ENCODE data around the gene USP10. TPM values are rescaled to one million over a fixed set of nuclear protein-coding genes. Genes with fewer than 3 reads are reported as not detected.
A peak's percentile ranks its signal among the peaks of the same experiment; 100 is the strongest.
"Not testable (repeated sequence)": the region's sequence is repeated elsewhere in the genome, so short reads cannot be mapped to it uniquely, and the experiment has no call there.

Gene USP10
- polyA plus RNA-seq, 3 donors = 124 to 133 (median 132) TPM

GRCh38 chr16:84724606-84725309 is 25.0 kb downstream of the USP10 start:
- no peak for DNase-seq (ENCODE audit: low read depth in 3 of 3, low spot score in 2 of 3)

- no peak for DNase-seq (ENCODE audit: low read depth in 3 of 3, low spot score in 2 of 3)
These were observed 25.8 kb downstream of the USP10 start for GRCh38 chr16:84725481-84726078.

- peak in 2 of 3 donors; percentile 72 for DNase-seq (ENCODE audit: low read depth in 3 of 3, low spot score in 2 of 3)
These were observed 26.4 kb downstream of the USP10 start for GRCh38 chr16:84726079-84726668.

- no peak for DNase-seq (ENCODE audit: low read depth in 3 of 3, low spot score in 2 of 3)
These were observed 27.1 kb downstream of the USP10 start for GRCh38 chr16:84726669-84727467.

GRCh38 chr16:84728853-84729424 is 29.1 kb downstream of the USP10 start:
- DNase-seq (ENCODE audit: low read depth in 3 of 3, low spot score in 2 of 3) = no peak

GRCh38 chr16:84729716-84730320 is 30.0 kb downstream of the USP10 start:
- DNase-seq (ENCODE audit: low read depth in 3 of 3, low spot score in 2 of 3) = no peak

- DNase-seq (ENCODE audit: low read depth in 3 of 3, low spot score in 2 of 3) = no peak
These were observed 30.8 kb downstream of the USP10 start for GRCh38 chr16:84730406-84731106.

- not testable (repeated sequence) for DNase-seq (ENCODE audit: low read depth in 3 of 3, low spot score in 2 of 3)
These were observed 32.5 kb downstream of the USP10 start for GRCh38 chr16:84732332-84732673.

GRCh38 chr16:84732674-84733352 is 33.0 kb downstream of the USP10 start:
- no peak for DNase-seq (ENCODE audit: low read depth in 3 of 3, low spot score in 2 of 3)

GRCh38 chr16:84735849-84736586 is 36.2 kb downstream of the USP10 start:
- no peak for DNase-seq (ENCODE audit: low read depth in 3 of 3, low spot score in 2 of 3)

GRCh38 chr16:84737192-84738011 is 37.6 kb downstream of the USP10 start:
- DNase-seq (ENCODE audit: low read depth in 3 of 3, low spot score in 2 of 3) = no peak

- DNase-seq (ENCODE audit: low read depth in 3 of 3, low spot score in 2 of 3) = no peak
These were observed 38.6 kb downstream of the USP10 start for GRCh38 chr16:84738255-84739038.

- DNase-seq (ENCODE audit: low read depth in 3 of 3, low spot score in 2 of 3) = no peak
These were observed 39.7 kb downstream of the USP10 start for GRCh38 chr16:84739349-84740124.

- DNase-seq (ENCODE audit: low read depth in 3 of 3, low spot score in 2 of 3) = no peak
These were observed 40.9 kb downstream of the USP10 start for GRCh38 chr16:84740596-84741116.

GRCh38 chr16:84741340-84741830 is 41.6 kb downstream of the USP10 start:
- DNase-seq (ENCODE audit: low read depth in 3 of 3, low spot score in 2 of 3) = no peak

- DNase-seq (ENCODE audit: low read depth in 3 of 3, low spot score in 2 of 3) = no peak
These were observed 42.9 kb downstream of the USP10 start for GRCh38 chr16:84742641-84743092.
